Transverse colon (tissue), 4 donors: ENCODE measurements around the gene MRAS. TPM values are rescaled to one million over a fixed set of nuclear protein-coding genes. Genes with fewer than 3 reads are reported as not detected.

Source experiments
- DNase-seq: peaks from one replicate; pipeline ENCODE4 v3.0.0-alpha.2; 2019
- H3K27ac ChIP-seq, 4 donors: fragments of 200-600 bp; sonication (generic); 2 replicates each; pipeline ENCODE4 v1.5.1; 2016 to 2018; ENCODE audit warnings: inconsistent platforms in 4 of 4
- H3K27me3 ChIP-seq: fragments of 200-600 bp; sonication (generic); 2 replicates; pipeline ENCODE4 v1.5.1; 2017; ENCODE audit warnings: inconsistent platforms
- H3K36me3 ChIP-seq, 4 donors: fragments of 200-600 bp; sonication (generic); 2 replicates each; pipeline ENCODE4 v1.5.1; 2017 to 2019; ENCODE audit warnings: inconsistent platforms in 4 of 4
- H3K4me1 ChIP-seq, 4 donors: fragments of 200-600 bp; sonication (generic); 2 replicates each; pipeline ENCODE4 v1.5.1; 2017 to 2020; ENCODE audit warnings: inconsistent platforms in 4 of 4
- H3K4me3 ChIP-seq, 4 donors: fragments of 200-600 bp; sonication (generic); 1 replicate in 1 of 4; 2 replicates in 3 of 4; pipeline versions ENCODE4 v1.5.1 to v1.6.1; 2017 to 2019; ENCODE audit warnings: inconsistent platforms in 4 of 4
- H3K9me3 ChIP-seq, 2 donors: fragments of 200-600 bp; sonication (generic); 2 replicates each; pipeline ENCODE4 v1.5.1; 2017 to 2019; ENCODE audit warnings: inconsistent platforms in 2 of 2
- CTCF ChIP-seq, 5 experiments: fragments of 200-600 bp in 3 of 5; fragments of 450-650 bp in 2 of 5; sonication (generic) in 3 of 5; IDR thresholded peaks; 1 replicate in 2 of 5; 2 replicates in 3 of 5; pipeline ENCODE4 v1.5.1; 2016 to 2017; ENCODE audit warnings: antibody characterized with exemption in 5 of 5, inconsistent platforms in 3 of 5, mild to moderate bottlenecking in 2 of 5, moderate library complexity in 1 of 5
- EP300 ChIP-seq: sonication (generic); formaldehyde crosslinking; IDR thresholded peaks from one replicate; pipeline ENCODE4 v1.6.1; 2017; ENCODE audit warnings: antibody characterized with exemption, low read depth
- POLR2A ChIP-seq: fragments of 450-650 bp; IDR thresholded peaks from one replicate; pipeline ENCODE4 v1.6.1; 2016; ENCODE audit warnings: antibody characterized with exemption, mild to moderate bottlenecking, moderate library complexity
- POLR2AphosphoS5 ChIP-seq, 3 donors: sonication (generic); formaldehyde crosslinking; IDR thresholded peaks; one replicate each; pipeline ENCODE4 v1.6.1; 2016; ENCODE audit warnings: antibody characterized with exemption in 3 of 3
- WGBS, 2 donors: methylation state at CpG; one replicate each; pipeline ENCODE4 v1.1.5; 2018; ENCODE audit warnings: low coverage in 1 of 2; 5-methylcytosine and 5-hydroxymethylcytosine counted together
- in situ Hi-C, 4 donors: fragments of 200-750 bp; cut with MboI; loops; one replicate each; pipeline versions ENCODE4 v1.15.0 to v1.15.1; 2017; ENCODE audit warnings: low sequenced_read_pairs in 3 of 4, low pct_ligation_motif_present in 1 of 4, low pct_unique_long_range_greater_than_20kb in 1 of 4
- intact Hi-C: fragments of 100-400 bp; cut with DNase I; formaldehyde crosslinking; loops from one replicate; pipeline ENCODE4 v1.15.1; 2023; ENCODE audit warnings: low total_unique reads
- total RNA-seq, 4 donors: library from RNA; depleted of rRNA; stranded (reverse); fragments of >200 nt; gene quantifications; one replicate each; pipeline ENCODE4 v1.1.0, GENCODE V29; 2016

Gene MRAS
- total RNA-seq, 4 donors from 2014 or later = 3.0 to 9.6 (median 6.3) TPM

DNA sequence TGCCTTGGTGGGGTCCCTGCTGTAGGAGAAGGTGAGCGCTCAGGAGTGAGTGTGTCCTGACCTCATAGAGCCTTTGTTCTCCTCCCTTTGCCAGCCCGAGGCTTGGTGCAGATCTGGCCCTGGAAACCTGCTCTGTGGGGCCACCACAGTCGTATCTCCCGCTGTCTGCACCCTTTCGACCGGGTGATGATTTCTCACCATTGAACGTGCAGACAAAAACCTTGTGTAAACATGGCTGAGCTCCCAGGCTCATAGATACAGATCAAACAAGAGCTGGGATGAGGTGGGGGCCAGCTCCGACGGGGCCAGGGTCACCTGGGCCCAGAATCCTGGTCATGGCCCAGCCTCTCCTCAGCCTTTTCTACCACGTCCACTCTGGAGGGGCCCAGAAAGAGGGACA lies 51.4 kb downstream of the MRAS start:
- H3K27me3 ChIP-seq = no peaks in the 10 kb centered on the region
- H3K36me3 ChIP-seq = no peaks in the 10 kb centered on the region
- H3K9me3 ChIP-seq = no peaks in the 10 kb centered on the region
- no peak overlapping the region for H3K27ac ChIP-seq
- in situ Hi-C loops = loop anchor here in 2 of 4 donors (25.0 kb wide), 2 partner anchors 538 to 913 kb away; partner anchors contain the start of genes FOXL2 (in 1 of the 2) and FOXL2NB (in 1 of the 2)
- H3K4me1 ChIP-seq = no peaks in the 10 kb centered on the region
- TF ChIP-seq CTCF (IDR thresholded peaks at IDR 0.05) (no peak), POLR2AphosphoS5 (IDR thresholded peaks at IDR 0.05) (no peak), POLR2A (no peak), EP300 (no peak)
- intact Hi-C loops = no loop called here
- 63 to 72% methylated on average over 3 to 10 of the region's 10 CpGs for WGBS, 2 donors
- no peak overlapping the region for H3K4me3 ChIP-seq
- no peak for DNase-seq

- intact Hi-C loops = no loop called here
- TF ChIP-seq POLR2AphosphoS5 (IDR thresholded peaks at IDR 0.05) = no peak
- TF ChIP-seq POLR2A = no peak
- TF ChIP-seq CTCF (IDR thresholded peaks at IDR 0.05) = no peak
- no peak for TF ChIP-seq EP300
- no peaks in the 10 kb centered on the region for H3K4me1 ChIP-seq
- no peaks in the 10 kb centered on the region for H3K36me3 ChIP-seq
- 65 to 75% methylated on average over 2 of the region's 2 CpGs for WGBS, 2 donors
- H3K27me3 ChIP-seq = no peaks in the 10 kb centered on the region
- DNase-seq = no peak
- no peak overlapping the region for H3K27ac ChIP-seq
- in situ Hi-C loops = loop anchor here in 2 of 4 donors (25.0 kb wide), 2 partner anchors 537 to 912 kb away; partner anchors contain the start of genes FOXL2 (in 1 of the 2) and FOXL2NB (in 1 of the 2)
- H3K4me3 ChIP-seq = no peak overlapping the region
- no peaks in the 10 kb centered on the region for H3K9me3 ChIP-seq
Measured at GRCh38 chr3:138400651-138401070, 52.3 kb downstream of the MRAS start.

- in situ Hi-C loops = loop anchor here in 2 of 4 donors (25.0 kb wide), 2 partner anchors 535 to 910 kb away; partner anchors contain the start of genes FOXL2 (in 1 of the 2) and FOXL2NB (in 1 of the 2)
- no peak overlapping the region for H3K27ac ChIP-seq
- H3K9me3 ChIP-seq = no peaks in the 10 kb centered on the region
- no peaks in the 10 kb centered on the region for H3K36me3 ChIP-seq
- intact Hi-C loops = no loop called here
- no peak for TF ChIP-seq POLR2AphosphoS5 (IDR thresholded peaks at IDR 0.05)
- no peak for TF ChIP-seq CTCF (IDR thresholded peaks at IDR 0.05)
- TF ChIP-seq POLR2A = no peak
- no peak for TF ChIP-seq EP300
- WGBS, 2 donors = 58 to 86% methylated on average over 2 to 7 of the region's 7 CpGs
- no peak overlapping the region for H3K4me3 ChIP-seq
- no peaks in the 10 kb centered on the region for H3K27me3 ChIP-seq
- no peak for DNase-seq
- H3K4me1 ChIP-seq = no peaks in the 10 kb centered on the region
Measured at GRCh38 chr3:138401834-138402233, 53.5 kb downstream of the MRAS start.

GRCh38 chr3:138404121-138404520 lies 55.7 kb downstream of the MRAS start:
- Histone ChIP-seq H3K4me3 (no peak overlapping the region), H3K9me3 (no peaks in the 10 kb centered on the region), H3K36me3 (no peaks in the 10 kb centered on the region), H3K4me1 (no peaks in the 10 kb centered on the region), H3K27me3 (no peaks in the 10 kb centered on the region), H3K27ac (no peak overlapping the region)
- WGBS, 2 donors = 76 to 86% methylated on average over 6 of the region's 6 CpGs
- intact Hi-C loops = no loop called here
- in situ Hi-C loops = loop anchor here in 2 of 4 donors (25.0 kb wide), 2 partner anchors 533 to 908 kb away; partner anchors contain the start of genes FOXL2 (in 1 of the 2) and FOXL2NB (in 1 of the 2)
- TF ChIP-seq POLR2A (no peak), POLR2AphosphoS5 (IDR thresholded peaks at IDR 0.05) (no peak), CTCF (IDR thresholded peaks at IDR 0.05) (no peak), EP300 (no peak)
- no peak for DNase-seq
